GM19043 (cell line): ENCODE data around the gene RNF26.
"Not testable (repeated sequence)": the region's sequence is repeated elsewhere in the genome, so short reads cannot be mapped to it uniquely, and the experiment has no call there.

ENCODE experiments used
- ATAC-seq: cut with Tn5 transposase; IDR thresholded peaks from one replicate; pipeline ENCODE4 v1.9.1; 2021; ENCODE audit warnings: low read depth; ENCODE audit not compliant: unreplicated experiment

RNF26 gene

DNA sequence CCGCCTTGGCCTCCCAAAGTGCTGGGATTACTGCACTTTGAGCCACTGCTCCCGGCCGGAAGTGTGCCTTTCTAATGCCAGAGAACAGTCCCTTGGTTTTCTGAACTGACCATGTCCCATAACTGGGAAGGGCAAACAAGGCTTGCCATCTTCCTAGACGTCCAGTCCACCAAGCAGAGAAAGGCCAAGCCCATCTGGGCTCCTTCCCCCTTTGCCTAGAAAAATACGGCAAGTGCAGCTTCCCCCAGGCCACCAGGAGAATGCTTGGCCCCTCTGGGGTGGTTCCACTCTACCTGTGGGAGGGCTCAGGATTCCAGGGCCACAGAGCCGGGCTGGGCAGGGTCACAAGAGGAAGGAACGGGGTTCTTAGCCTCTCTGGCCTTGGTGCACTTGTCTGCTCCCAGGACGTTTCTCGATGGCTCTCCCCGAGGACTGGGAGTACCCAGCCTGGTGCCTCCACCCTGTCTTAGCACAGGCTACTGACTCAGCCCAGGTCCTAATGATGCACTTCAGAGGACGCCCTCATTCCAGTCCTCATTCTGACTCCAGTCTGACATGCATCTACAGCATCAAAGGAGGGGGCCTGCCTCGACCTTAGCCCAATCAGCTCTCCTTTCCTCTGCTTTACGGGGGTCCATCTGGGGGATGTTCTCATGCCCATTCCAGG is 46.0 kb downstream of the RNF26 start:
- no peak for ATAC-seq

DNA sequence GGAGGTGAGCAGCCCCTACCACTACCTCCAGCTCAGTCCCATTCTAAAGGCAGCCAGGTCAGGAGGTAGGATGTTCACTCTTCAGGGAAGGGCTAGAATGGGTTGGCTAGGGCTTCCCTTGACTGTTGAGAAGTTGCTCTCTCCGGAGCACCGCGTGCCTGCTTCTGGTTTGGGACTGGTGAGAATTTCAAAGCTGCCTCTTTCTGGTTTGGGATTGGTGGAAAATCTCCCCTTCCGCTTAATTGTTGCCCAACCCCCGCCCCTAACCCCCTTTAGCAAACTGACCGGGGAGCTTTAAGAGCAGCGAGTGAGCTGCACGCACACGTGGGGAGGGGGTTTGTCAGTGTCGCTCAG is 46.5 kb downstream of the RNF26 start:
- ATAC-seq = no peak

DNA sequence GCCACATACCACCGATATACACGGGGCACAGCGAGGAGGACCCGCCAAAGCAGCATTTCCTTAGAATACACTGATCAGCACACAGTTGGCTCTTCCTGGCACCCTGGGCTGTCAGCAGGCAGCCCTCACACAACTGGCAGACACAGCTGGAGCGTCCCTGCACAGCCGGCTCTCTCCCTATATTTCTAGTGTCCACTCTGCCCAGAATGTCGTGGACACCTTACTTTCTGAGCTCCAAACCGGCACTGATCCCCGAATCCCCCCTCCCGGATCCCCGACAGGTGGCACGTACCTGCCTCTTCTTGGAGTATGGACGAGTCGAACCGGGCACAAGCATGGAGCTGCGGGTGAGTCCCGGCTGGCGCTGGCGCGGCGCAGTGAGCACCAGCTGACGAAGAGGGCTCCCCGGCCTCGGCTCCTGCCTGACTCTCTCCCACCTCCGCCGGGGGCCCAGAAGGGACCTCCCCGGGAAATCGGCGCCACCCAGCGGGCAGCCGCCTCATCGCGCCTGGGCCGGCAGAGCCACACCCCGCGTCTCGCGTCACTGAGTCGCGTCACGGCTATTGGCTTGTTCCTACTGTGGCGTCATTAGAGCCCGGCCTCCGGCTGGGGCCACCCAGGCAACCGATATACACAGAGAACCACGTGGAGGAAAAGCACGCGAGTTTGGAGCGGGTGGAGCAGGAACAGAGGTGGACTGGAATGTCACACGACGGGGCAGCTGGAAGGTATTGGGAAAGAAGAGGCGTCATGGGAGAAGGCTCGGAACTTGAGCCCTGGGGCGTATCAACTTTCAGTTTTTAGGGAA is 47.1 kb downstream of the RNF26 start, which contains the start of gene USP2:
Gene USP2, minus strand, starts transcription at position 510 of the 808 bp plus-strand sequence. CDS start 8,210 bp downstream, outside the sequence.
- peak; percentile 95 for ATAC-seq

DNA sequence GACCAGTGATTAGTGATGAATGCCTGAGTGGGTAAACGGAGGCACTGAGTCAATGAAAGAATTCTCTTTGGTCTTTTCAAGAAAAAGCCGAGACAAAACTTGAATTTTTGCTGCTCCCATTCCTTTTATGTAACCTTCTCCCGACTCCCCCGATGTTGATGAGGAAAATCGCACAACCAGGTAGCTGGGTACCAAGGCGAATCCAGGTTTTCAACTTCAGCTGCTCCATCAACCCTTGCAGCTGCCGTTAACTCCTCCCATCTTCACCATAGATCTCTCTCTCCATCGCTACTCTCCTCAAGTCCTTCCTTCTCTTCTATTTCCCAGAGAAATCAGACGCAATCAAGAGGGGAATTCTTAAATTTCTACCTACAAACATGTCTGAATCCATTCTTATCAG is 47.8 kb downstream of the RNF26 start:
- ATAC-seq = no peak

DNA sequence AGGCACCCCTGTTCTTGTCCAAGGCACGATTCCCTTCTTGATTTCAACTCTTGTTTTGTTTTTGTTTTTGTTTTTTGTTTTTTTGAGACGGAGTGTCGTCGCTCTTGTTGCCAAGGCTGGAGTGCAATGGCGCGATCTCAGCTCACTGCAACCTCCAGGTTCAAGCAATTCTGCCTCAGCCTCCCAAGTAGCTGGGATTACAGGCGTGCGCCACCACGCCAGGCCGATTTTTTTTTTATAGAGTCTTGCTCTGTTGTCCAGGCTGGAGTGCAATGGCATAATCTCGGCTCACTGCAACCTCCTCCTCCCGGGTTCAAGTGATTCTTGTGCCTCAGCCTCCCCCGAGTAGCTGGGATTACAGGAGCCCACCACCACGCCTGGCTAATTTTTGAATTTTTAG is 48.2 kb downstream of the RNF26 start:
- ATAC-seq = not testable (repeated sequence)

DNA sequence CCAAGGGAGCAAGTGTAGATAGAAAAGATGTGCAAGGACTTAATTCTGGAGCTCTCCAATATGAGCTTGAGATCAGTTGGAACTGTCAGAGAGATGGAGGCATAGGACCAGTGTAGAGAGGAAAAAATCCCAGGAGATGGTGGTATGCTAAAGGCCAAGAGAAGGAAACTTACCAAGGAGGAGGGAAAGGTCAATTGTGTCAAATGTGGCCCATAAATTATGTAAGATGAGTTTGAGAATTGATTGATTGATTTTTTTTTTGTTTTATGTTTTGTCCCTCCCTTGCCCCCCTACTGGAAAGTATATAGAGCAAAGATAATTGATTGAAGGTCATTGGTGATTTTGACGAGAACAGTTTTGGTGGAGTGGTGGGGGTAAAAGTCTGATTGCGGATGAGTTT is 50.0 kb downstream of the RNF26 start:
- no peak for ATAC-seq
